LNCaP clone FGC (cell line): ENCODE measurements around the gene ADAMTS2.

Experiments
- DNase-seq: peaks from one replicate; pipeline ENCODE4 v3.0.0-alpha.2; 2011; ENCODE audit warnings: low read depth
- H3K4me3 ChIP-seq: 2 replicates; pipeline ENCODE4 v1.5.1; 2011; ENCODE audit warnings: mild to moderate bottlenecking, low read depth, low read length, control low read depth
- CTCF ChIP-seq: IDR thresholded peaks from 2 replicates; pipeline ENCODE4 v1.5.1; 2012; ENCODE audit warnings: mild to moderate bottlenecking; ENCODE audit not compliant: control insufficient read depth, insufficient read depth; ENCODE audit errors: extremely low read depth

Gene ADAMTS2

GRCh38 chr5:179258001-179258921 is 87.0 kb downstream of the ADAMTS2 start:
- DNase-seq, result no peak
- no peak for TF ChIP-seq CTCF
- H3K4me3 ChIP-seq, result no peak overlapping the region

- DNase-seq, result no peak
- no peak overlapping the region for H3K4me3 ChIP-seq
- no peak for TF ChIP-seq CTCF
These were observed 88.0 kb downstream of the ADAMTS2 start for GRCh38 chr5:179257176-179257682.

GRCh38 chr5:179256328-179257175 is 88.7 kb downstream of the ADAMTS2 start:
- H3K4me3 ChIP-seq, result no peak overlapping the region
- DNase-seq, result no peak
- TF ChIP-seq CTCF, result no peak

GRCh38 chr5:179255527-179256327 is 89.5 kb downstream of the ADAMTS2 start:
- no peak overlapping the region for H3K4me3 ChIP-seq
- DNase-seq, result no peak
- no peak for TF ChIP-seq CTCF

DNA sequence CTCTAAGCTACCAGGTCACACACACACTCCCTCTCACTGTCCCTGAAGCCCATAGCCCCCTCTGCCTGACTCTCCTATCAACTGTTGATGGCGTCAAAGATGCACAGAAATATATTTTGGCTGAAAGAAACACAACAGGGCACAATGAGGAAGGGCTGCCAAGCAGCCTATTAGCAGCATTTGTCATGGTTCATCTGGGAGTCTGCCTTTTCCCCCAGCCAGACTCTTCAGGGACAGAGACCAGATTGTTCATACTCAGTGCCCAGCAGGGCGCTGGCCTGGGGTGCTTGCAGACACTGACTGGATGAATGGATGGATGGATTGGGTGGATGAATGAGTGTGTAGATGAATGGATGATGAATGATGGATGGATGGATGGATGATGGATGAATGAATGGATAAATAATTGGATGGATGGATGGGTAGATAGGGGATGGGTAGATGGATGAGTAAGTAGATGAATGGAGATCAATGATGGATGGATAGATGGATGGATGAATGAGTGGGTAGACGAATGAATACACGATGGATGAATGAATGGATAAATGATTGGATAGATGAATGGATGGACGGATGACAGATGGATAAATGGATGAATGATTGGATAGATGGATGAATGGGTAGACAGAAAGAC is 90.5 kb downstream of the ADAMTS2 start:
- no peak for DNase-seq
- no peak for TF ChIP-seq CTCF
- H3K4me3 ChIP-seq, result no peak overlapping the region

GRCh38 chr5:179253730-179254129 is 91.5 kb downstream of the ADAMTS2 start:
- no peak for TF ChIP-seq CTCF
- no peak overlapping the region for H3K4me3 ChIP-seq
- no peak for DNase-seq
